Type B pancreatic cell (in vitro differentiated cells): ENCODE data around the gene AATK. TPM values are rescaled to one million over a fixed set of nuclear protein-coding genes. Genes with fewer than 3 reads are reported as not detected.

ENCODE experiments used
- DNase-seq: peaks from one replicate; pipeline ENCODE4 v3.0.0; 2021; ENCODE audit warnings: mixed read lengths; ENCODE audit not compliant: unreplicated experiment; ENCODE audit errors: extremely low spot score
- H3K27ac Mint-ChIP-seq: 2 replicates; pipeline ENCODE4 v1.8.0; 2021; ENCODE audit warnings: mild to moderate bottlenecking, mixed read lengths
- H3K27me3 Mint-ChIP-seq: 2 replicates; pipeline ENCODE4 v1.8.0; 2021; ENCODE audit warnings: mixed read lengths
- H3K36me3 Mint-ChIP-seq: 2 replicates; pipeline ENCODE4 v1.8.0; 2021; ENCODE audit warnings: mixed read lengths
- H3K4me1 Mint-ChIP-seq: one replicate; pipeline ENCODE4 v1.8.0; 2021; ENCODE audit warnings: mixed read lengths; ENCODE audit not compliant: unreplicated experiment
- H3K4me3 Mint-ChIP-seq: 2 replicates; pipeline ENCODE4 v1.8.0; 2021; ENCODE audit warnings: mild to moderate bottlenecking, mixed read lengths
- H3K9me3 Mint-ChIP-seq: 2 replicates; pipeline ENCODE4 v1.8.0; 2021; ENCODE audit warnings: mixed read lengths
- CTCF ChIP-seq: fragments of 200-600 bp; sonication (generic); conservative IDR thresholded peaks from 2 replicates; pipeline ENCODE4 v1.5.0; 2021; ENCODE audit warnings: antibody characterized with exemption, mild to moderate bottlenecking
- long read RNA-seq: library from polyadenylated mRNA; unstranded; transcript quantifications from one replicate; pipeline ENCODE4 v2.0.0, GENCODE V29; 2020
- total RNA-seq: library from RNA; stranded (reverse); gene quantifications from 2 replicates; pipeline ENCODE4 v1.2.1, GENCODE V29; 2021; ENCODE audit warnings: low replicate concordance

AATK gene
- total RNA-seq, result 4.6 and 6.4 TPM in 2 replicates
- long read RNA-seq, result 0 reads

- no peaks in the 10 kb centered on the region for H3K36me3 Mint-ChIP-seq
- no peak within 1 kb of the TSS for H3K27ac Mint-ChIP-seq
- H3K4me1 Mint-ChIP-seq, result no peaks in the 10 kb centered on the region
- H3K4me3 Mint-ChIP-seq, result peak within 1 kb of the TSS; percentile 73
- no peaks in the 10 kb centered on the region for H3K9me3 Mint-ChIP-seq
- no peak for TF ChIP-seq CTCF
- peaks cover 3% of the 10 kb centered on the region for H3K27me3 Mint-ChIP-seq
- no peak for DNase-seq
These were observed at the start of gene AATK for GRCh38 chr17:81166033-81166492. AATK (minus strand) TSS chr17:81166221; CDS start chr17:81165992, 229 bp downstream.

GRCh38 chr17:81213978-81214377 is 48.0 kb upstream of the AATK start:
- H3K4me1 Mint-ChIP-seq, result no peaks in the 10 kb centered on the region
- no peak for TF ChIP-seq CTCF
- H3K27me3 Mint-ChIP-seq, result no peaks in the 10 kb centered on the region
- no peak overlapping the region for H3K27ac Mint-ChIP-seq
- no peak for DNase-seq
- peaks cover 8% of the 10 kb centered on the region for H3K36me3 Mint-ChIP-seq
- no peak overlapping the region for H3K4me3 Mint-ChIP-seq
- no peaks in the 10 kb centered on the region for H3K9me3 Mint-ChIP-seq

- no peak overlapping the region for H3K4me3 Mint-ChIP-seq
These were observed 46.3 kb upstream of the AATK start for GRCh38 chr17:81212365-81212764.

GRCh38 chr17:81210868-81211267 is 44.8 kb upstream of the AATK start:
- no peaks in the 10 kb centered on the region for H3K36me3 Mint-ChIP-seq
- no peak for TF ChIP-seq CTCF
- no peak for DNase-seq
- no peaks in the 10 kb centered on the region for H3K4me1 Mint-ChIP-seq
- H3K27me3 Mint-ChIP-seq, result no peaks in the 10 kb centered on the region
- no peak overlapping the region for H3K27ac Mint-ChIP-seq
- no peaks in the 10 kb centered on the region for H3K9me3 Mint-ChIP-seq
- H3K4me3 Mint-ChIP-seq, result no peak overlapping the region

More at GRCh38 chr17:81212365-81212764, 46.3 kb upstream of the AATK start:
- Mint-ChIP-seq H3K4me1 (no peaks in the 10 kb centered on the region), H3K9me3 (no peaks in the 10 kb centered on the region), H3K36me3 (peaks cover 4% of the 10 kb centered on the region), H3K27me3 (no peaks in the 10 kb centered on the region), H3K27ac (no peak overlapping the region)
- no peak for DNase-seq
- no peak for TF ChIP-seq CTCF

- Mint-ChIP-seq H3K9me3 (no peaks in the 10 kb centered on the region), H3K4me1 (no peaks in the 10 kb centered on the region), H3K27ac (no peak overlapping the region), H3K36me3 (no peaks in the 10 kb centered on the region), H3K27me3 (no peaks in the 10 kb centered on the region), H3K4me3 (no peak overlapping the region)
- no peak for DNase-seq
- TF ChIP-seq CTCF, result no peak
These were observed 44.4 kb upstream of the AATK start for GRCh38 chr17:81210466-81210865.

- Mint-ChIP-seq H3K27ac (no peak overlapping the region), H3K36me3 (no peaks in the 10 kb centered on the region), H3K9me3 (no peaks in the 10 kb centered on the region), H3K4me1 (no peaks in the 10 kb centered on the region), H3K27me3 (no peaks in the 10 kb centered on the region), H3K4me3 (no peak overlapping the region)
- DNase-seq, result no peak
- no peak for TF ChIP-seq CTCF
These were observed 43.1 kb upstream of the AATK start for GRCh38 chr17:81209141-81209540.
